ENCODE results near the gene SIM1.

SIM1 gene, protein sequence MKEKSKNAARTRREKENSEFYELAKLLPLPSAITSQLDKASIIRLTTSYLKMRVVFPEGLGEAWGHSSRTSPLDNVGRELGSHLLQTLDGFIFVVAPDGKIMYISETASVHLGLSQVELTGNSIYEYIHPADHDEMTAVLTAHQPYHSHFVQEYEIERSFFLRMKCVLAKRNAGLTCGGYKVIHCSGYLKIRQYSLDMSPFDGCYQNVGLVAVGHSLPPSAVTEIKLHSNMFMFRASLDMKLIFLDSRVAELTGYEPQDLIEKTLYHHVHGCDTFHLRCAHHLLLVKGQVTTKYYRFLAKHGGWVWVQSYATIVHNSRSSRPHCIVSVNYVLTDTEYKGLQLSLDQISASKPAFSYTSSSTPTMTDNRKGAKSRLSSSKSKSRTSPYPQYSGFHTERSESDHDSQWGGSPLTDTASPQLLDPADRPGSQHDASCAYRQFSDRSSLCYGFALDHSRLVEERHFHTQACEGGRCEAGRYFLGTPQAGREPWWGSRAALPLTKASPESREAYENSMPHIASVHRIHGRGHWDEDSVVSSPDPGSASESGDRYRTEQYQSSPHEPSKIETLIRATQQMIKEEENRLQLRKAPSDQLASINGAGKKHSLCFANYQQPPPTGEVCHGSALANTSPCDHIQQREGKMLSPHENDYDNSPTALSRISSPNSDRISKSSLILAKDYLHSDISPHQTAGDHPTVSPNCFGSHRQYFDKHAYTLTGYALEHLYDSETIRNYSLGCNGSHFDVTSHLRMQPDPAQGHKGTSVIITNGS

GRCh38 chr6:100464903-100465700, at the start of gene SIM1:
TSS of gene SIM1 (minus strand) at chr6:100464921. CDS start at chr6:100463468, 1,453 bp downstream.
- no peak for DNase-seq (ENCODE audit: low spot score)

DNA sequence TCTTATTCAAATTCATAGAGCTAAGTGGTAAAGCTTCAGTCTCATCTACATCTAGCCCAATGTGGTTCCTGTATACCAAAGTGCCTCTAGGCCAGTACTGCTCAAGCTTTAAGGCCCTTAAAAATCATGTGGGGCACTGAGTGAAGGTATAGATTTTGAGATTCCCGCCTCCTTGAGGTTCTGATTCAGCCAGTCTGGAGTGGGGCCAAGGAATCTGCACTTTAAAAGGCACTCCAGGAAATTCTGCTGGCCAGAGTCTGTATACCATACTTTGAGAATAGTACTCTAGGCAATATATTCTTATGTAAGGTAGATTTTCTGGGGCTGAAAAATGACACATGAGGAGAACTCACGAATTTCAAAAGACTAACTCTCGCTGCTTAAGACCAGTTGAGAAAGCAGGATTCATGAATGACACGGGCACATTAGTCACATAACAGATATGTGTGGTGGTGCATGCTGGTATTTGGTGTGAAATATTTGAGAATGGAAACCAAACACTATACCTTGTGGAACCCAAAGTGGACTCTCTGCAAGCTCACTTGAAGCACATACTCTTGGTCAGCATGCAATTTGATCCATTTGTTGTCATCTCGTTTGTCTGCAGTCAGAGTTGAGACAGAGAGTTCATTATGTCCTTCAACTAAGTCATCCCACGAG, 47.6 kb upstream of the SIM1 start:
- no peak for DNase-seq (ENCODE audit: low spot score)

- DNase-seq (ENCODE audit: low spot score): no peak
Observed at GRCh38 chr6:100509101-100509500, 44.4 kb upstream of the SIM1 start.

GRCh38 chr6:100506651-100507050, 41.9 kb upstream of the SIM1 start:
- DNase-seq (ENCODE audit: low spot score): no peak

DNA sequence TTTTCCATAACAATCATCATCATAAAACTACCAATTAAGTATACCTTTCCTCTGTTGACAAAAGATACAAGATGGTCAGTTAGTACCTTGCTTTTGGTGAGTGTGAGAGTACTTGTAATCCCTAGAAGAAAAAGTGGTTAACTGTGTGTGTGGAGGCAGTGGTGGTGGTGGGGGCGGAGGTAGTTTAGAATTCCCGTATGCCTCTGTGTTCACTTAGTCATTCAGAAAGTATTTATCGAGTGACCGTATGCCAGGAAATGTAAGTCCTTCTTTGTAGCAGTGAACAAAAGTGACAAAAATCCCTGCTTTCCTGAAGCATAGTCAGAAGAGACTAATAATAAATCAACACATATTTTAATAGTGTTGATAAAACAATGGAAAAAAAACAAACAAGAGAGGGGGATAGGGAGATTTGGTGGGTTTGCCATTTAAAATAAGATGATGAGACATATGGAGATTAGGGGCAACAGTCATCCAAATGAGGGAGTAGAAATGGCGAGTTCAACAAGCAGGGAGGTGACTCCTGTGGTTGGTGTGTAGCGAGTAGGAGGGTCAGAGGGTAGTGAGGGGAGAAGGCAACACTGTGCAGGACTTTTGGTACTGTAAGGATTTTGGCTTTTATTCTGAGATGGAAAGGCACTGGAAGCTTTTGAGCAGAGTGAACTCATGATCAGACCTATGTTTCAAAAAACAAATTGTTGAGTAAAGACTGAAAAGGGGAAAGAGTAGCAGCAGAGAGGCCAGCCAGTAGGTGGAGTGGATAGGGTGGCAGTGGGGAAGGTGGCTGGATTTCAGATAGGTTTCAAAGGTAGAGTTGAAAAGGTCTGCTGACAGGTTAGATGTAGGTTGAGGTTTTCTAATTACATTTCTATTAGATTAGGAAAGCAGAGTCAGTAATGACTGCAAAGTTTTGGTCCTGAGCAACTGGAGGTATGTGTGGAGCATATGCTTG, 40.3 kb upstream of the SIM1 start:
- DNase-seq (ENCODE audit: low spot score): no peak

DNA sequence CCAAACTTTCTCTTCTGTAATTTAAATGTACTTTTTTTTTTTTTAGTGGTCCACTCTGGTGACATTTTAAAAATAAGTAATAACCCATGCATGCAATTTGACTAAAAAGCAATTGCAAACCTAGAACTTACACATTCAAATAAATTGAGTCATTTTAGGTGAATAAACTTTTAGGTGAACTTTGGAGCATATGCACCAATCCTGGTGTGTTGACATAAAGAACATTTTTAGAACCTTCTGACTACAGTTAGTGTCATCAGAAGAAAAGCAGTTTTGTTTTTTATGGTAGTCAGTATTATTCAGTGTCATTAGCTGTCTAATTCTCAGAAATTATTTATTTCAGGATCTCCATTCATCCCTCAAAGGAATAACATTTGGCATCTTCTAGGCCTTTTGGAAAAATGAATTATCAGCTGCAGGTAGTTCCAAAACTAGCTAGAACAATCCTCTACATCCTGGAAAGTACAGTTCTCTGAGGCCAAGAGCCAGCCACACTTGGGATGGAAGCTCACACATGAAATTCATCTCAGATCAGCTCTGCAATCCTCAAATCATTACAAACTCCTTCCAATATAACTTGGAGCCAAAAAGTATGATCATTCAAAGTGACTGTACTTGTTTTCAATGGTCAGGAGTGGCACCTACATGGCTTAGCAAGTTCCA, 38.5 kb upstream of the SIM1 start:
- no peak for DNase-seq (ENCODE audit: low spot score)

- no peak for DNase-seq (ENCODE audit: low spot score)
Observed at GRCh38 chr6:100493206-100493888, 28.6 kb upstream of the SIM1 start.

- DNase-seq (ENCODE audit: low spot score): no peak
Observed at GRCh38 chr6:100491952-100492670, 27.4 kb upstream of the SIM1 start.

GRCh38 chr6:100490065-100490464, 25.3 kb upstream of the SIM1 start:
- no peak for DNase-seq (ENCODE audit: low spot score)

GRCh38 chr6:100488244-100488643, 23.5 kb upstream of the SIM1 start:
- no peak for DNase-seq (ENCODE audit: low spot score)

DNA sequence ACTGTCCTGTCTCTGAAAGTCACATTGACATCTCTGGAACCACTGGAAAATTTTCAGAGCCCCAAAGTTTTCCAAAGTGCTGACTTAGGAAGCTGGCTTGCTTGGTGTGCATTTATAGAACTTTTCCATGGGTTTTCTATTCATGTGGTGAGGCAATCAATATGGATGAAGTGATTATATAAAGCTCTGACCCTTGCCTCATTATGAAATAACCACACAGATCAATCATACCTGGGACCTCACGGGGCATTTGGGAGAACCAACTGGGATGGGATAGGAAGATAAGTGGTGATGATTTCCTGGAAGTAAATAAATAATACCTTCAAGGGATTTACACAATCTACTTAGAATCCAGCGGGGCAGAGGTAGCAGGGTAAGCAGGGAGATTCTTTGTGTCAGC, 22.9 kb upstream of the SIM1 start:
- no peak for DNase-seq (ENCODE audit: low spot score)

- no peak for DNase-seq (ENCODE audit: low spot score)
Observed at GRCh38 chr6:100485268-100485667, 20.5 kb upstream of the SIM1 start.

- DNase-seq (ENCODE audit: low spot score): no peak
Observed at GRCh38 chr6:100484474-100484873, 19.8 kb upstream of the SIM1 start.

DNA sequence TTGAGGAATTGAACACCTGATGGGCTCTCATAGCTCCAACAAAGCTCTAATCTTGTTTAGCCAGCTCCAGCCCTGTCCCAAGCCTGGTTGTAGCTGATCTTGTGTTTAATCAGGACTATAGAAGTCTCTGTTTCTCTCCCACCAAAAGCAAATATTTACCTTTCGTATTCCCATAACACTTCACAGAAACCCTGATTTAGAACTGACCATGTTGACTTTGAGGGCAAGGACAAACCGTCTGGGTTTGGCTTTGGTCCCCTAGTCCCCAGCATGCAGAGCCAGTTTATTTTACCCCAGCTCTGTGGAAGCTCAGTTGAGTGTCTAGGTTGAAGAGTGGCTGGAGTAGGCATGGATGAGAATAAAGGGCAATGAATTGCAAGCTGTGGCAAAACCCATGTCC, 18.0 kb upstream of the SIM1 start:
- DNase-seq (ENCODE audit: low spot score): no peak

DNA sequence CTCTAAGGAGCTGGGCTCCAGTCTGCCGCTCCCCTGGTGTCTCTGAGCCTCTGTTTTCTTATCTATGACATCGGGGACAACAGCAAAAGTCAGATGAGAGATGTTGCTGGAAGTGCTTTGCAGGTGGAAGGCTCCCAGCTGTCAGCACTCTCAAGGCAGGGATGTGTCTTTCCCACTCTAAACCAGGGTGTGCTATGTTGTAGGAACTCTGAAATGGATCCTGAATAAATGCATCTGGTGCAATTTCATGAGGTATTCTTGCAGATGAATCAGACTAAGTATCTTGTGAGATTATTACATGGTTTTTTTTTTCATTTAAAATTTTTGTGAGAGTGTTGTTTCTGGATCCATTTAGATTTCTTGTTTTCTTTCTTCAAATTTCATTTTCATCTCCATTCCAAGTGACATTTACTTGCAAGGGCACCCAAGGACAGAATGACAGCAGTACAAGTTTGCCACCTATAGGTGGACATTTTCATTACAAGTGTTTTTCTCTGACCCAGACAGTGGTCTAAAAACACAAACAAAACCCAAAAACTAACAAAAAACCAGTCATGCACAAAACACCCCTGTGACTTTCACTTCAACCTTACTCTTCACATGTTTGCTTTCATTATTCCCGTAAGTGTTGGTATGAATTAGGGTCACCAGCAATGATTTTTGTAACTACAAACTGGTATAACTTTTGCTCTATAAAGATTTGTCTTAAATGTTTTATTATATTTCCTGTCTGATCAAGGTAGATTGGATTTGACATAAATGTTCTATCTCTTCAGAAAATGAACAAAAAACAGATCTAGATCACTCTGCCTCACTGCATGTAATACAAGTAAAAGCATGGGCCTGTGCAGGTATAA, 14.7 kb upstream of the SIM1 start:
- peak; percentile 71 for DNase-seq (ENCODE audit: low spot score)

DNA sequence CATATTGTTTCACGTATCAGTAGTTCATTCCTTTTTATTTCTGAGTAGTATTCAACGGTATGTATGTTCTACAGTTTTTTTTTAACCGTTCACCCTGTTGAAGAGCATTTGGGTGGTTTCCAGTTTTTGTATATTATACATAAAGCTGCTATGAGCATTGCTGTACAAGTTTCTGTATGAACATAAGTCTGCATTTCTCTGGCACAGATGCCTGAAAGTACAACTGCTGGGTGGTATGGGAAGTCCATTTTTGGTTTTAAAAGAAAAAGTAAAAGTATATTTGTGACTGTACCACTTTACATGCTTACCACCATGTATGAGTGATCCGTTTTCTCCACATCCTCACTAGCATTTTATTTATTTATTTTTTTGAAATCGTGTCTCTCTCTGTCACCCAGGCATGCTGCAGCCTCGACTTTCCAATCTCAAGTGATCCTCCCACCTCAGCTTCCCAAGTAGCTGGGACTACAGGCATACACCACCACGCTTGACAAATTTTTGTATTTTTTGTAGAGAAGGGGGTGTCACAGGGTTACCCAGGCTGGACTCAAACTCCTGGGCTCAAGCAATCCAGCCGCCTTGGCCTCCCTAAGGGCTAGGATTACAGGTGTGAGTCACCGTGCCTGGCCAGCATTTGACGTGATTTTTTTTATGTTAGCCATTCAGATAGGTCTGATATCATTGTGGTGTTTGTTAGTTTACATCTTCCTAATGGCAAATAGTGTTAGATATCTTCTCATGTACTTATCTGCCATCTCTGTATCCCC, 11.0 kb upstream of the SIM1 start:
- no peak for DNase-seq (ENCODE audit: low spot score)

GRCh38 chr6:100473182-100473581, 8.5 kb upstream of the SIM1 start:
- no peak for DNase-seq (ENCODE audit: low spot score)

Measured in NAMALWA (cell line).